Activated naive CD8-positive, alpha-beta T cell (primary cell): ENCODE measurements around the gene SAMD4B.
A peak's percentile ranks its signal among the peaks of the same experiment; 100 is the strongest.
"Not testable (repeated sequence)": the region's sequence is repeated elsewhere in the genome, so short reads cannot be mapped to it uniquely, and the experiment has no call there.

ENCODE experiments used
- H3K27ac Mint-ChIP-seq: one replicate; pipeline ENCODE4 v1.8.0; 2021; ENCODE audit warnings: mixed read lengths
- H3K27me3 Mint-ChIP-seq: one replicate; pipeline ENCODE4 v1.8.0; 2021; ENCODE audit warnings: mixed read lengths
- H3K36me3 Mint-ChIP-seq: one replicate; pipeline ENCODE4 v1.8.0; 2021; ENCODE audit warnings: mixed read lengths
- H3K4me1 Mint-ChIP-seq: one replicate; pipeline ENCODE4 v1.8.0; 2021; ENCODE audit warnings: low read depth, mixed read lengths
- H3K4me3 Mint-ChIP-seq: one replicate; pipeline ENCODE4 v1.8.0; 2021; ENCODE audit warnings: mild to moderate bottlenecking, mixed read lengths
- H3K9me3 Mint-ChIP-seq: one replicate; pipeline ENCODE4 v1.8.0; 2021; ENCODE audit warnings: low read depth, mixed read lengths

Gene SAMD4B

DNA sequence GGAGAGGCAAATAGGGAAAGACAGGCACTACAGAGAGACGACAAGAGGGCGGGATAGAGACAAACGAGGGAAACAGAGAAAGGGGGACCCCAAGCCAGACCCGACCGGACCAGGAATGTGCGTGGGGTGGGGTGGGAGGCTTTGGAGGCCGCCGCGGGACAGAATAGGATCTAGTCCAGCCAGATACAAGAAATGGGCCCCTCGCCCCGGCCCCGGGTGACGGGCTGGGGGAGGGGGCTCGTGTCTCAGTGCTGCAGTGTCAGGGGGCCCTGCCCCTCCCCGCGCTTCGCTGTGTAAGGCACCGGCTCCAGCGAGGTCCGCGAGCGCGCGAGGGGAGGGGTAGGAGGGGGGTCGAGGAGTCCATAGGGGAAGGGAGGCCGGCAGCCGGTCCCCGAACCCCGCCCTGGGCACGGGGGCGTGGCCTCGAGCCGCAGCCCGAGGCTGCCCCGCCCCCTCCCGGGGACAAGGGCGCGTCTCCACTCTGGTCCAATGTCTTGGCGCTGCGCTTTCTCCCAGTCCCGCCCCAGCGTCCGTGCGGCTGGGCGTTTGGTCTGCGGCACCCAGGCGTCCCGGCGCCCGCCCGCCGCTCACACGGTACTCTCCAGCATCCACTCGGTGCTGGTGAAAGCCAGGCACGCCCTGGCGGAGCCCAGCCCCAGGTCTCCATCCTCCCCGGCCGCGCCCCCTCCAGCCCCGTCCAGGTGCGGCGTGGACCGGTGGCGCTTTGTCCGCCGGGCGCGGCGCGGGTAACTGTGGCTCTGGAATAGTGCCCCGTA, 35.0 kb upstream of the SAMD4B start:
- Mint-ChIP-seq H3K36me3 (peaks cover 3% of the 10 kb centered on the region), H3K27ac (no peak overlapping the region), H3K27me3 (no peaks in the 10 kb centered on the region), H3K4me1 (peaks cover 2% of the 10 kb centered on the region), H3K9me3 (no peaks in the 10 kb centered on the region), H3K4me3 (no peak overlapping the region)

DNA sequence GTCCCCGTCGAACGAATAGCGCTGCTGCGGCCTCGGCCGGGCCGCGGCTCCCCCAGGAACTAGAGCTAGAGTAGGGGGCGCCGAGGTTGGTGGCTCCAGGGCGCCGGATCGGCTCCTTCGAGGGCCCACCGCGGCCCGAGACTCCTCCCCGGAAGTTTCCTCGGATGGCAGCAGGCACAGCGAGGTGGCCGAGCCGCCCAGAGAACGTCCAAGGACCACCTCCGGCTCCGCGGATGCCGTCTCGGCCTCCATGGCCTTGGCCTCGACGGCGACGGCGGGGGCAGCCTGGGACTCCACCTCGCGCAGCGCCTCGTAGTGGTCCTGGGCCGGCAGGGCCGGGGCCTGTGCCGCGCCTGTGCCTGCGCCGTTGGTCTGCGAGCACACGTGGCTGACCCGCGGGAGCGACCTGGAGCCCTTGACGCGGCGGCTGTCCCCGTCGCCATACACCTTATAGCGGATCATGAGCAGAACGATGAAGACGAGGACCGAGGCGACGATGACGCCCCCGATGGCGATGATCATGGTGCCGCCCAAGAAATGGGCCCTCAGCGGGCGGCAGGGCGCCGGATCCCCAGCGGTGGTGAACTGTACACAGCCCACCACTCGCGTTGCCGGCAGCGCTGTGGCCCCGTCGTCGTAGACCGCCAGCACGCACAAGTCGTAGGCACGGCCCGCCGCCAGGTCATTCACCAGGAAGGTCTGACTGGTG, 34.2 kb upstream of the SAMD4B start:
- H3K36me3 Mint-ChIP-seq: peaks cover 5% of the 10 kb centered on the region
- no peak overlapping the region for H3K27ac Mint-ChIP-seq
- H3K4me3 Mint-ChIP-seq: no peak overlapping the region
- peaks cover 4% of the 10 kb centered on the region for H3K4me1 Mint-ChIP-seq
- no peaks in the 10 kb centered on the region for H3K27me3 Mint-ChIP-seq
- no peaks in the 10 kb centered on the region for H3K9me3 Mint-ChIP-seq

DNA sequence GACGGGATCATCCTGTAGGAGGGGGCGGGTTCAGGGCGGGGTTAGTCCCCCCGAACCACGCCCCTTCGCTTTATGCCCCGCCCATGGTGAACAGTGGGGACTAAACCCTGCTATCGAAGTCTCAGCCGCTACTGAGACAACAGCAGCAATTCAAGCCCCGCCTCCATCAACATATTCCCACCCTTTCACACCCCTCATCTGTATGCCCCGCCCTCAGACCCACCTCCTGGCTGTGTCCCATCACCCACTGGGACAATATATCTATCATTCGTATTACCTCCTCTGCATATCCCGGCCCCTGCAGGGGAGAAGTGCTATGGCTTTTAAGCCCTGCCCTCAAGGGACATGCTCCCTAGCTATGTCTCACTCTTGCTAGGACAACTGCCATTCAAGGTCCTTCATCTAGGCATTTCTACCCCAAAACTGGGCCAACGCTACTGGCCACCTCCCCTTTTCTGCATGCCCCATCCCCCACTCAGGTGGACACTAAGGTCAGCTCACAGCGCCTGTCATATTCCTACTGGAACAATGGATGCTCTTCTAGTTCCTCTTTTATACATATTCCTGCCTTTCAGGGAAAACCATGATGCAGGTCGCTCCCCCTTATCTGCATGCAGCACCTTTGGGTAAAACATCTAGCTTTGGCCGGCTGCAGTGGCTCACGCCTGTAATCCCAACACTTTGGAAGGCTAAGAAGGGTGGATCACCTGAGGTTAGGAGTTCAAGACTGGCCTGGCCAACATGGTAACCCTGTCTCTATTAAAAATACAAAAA, 33.5 kb upstream of the SAMD4B start:
- Mint-ChIP-seq H3K27ac (no peak overlapping the region), H3K27me3 (no peaks in the 10 kb centered on the region), H3K4me3 (no peak overlapping the region), H3K4me1 (peaks cover 4% of the 10 kb centered on the region), H3K36me3 (peaks cover 5% of the 10 kb centered on the region), H3K9me3 (no peaks in the 10 kb centered on the region)

DNA sequence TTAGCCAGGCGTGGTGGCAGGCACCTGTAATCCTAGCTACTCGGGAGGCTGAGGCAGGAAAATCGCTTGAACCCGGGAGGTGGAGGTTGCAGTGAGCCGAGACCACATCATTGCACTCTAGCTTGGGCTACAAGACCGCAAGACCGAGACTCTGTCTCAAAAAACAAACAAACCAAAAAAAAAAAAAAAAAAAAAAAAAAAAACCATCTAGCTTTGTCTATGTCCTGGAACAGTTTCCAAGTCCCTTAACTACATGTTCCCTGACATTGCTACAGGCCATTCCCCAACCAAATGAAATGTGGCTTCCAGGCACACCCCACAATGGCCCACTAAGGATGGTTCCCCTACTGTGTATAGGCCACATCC, 32.9 kb upstream of the SAMD4B start:
- H3K27me3 Mint-ChIP-seq, H3K27ac Mint-ChIP-seq, H3K9me3 Mint-ChIP-seq, H3K4me3 Mint-ChIP-seq, H3K36me3 Mint-ChIP-seq, H3K4me1 Mint-ChIP-seq: not testable (repeated sequence)

DNA sequence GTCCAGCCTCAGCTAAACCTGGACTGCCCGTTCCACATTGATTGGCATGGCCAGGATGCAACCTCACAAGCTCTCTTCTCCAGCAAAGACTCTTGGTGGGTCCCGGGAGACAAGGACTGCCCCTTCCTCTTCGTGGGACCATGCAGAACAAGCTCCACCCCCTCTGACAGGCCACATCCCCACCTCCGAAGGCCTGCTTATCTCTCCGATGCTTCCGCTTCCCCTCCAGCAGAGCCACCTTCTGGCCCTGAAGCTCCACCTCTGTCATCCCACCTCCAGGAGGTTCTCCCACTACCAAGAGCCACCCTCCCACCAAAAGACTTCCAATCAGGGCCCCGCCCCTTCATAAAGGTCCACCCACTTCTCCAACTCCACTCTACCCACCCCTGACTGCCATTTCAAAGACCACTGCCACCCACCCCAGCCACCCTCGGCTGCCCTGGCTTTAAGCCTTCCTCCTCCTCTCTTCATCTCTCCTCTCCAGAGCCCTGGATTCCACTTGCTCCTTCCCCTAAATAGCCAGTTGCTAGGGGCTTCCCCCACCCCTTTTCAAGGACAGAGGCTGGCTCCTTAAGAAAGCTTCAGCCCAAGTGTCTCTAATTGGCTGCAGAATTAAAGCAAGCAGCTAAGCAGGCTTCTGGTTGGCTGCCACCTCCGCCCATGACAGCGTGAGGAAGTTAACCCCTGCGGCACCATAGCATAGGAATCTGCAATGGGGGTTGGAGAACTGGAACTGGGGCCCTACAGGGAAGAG, 31.5 kb upstream of the SAMD4B start:
- no peaks in the 10 kb centered on the region for H3K9me3 Mint-ChIP-seq

DNA sequence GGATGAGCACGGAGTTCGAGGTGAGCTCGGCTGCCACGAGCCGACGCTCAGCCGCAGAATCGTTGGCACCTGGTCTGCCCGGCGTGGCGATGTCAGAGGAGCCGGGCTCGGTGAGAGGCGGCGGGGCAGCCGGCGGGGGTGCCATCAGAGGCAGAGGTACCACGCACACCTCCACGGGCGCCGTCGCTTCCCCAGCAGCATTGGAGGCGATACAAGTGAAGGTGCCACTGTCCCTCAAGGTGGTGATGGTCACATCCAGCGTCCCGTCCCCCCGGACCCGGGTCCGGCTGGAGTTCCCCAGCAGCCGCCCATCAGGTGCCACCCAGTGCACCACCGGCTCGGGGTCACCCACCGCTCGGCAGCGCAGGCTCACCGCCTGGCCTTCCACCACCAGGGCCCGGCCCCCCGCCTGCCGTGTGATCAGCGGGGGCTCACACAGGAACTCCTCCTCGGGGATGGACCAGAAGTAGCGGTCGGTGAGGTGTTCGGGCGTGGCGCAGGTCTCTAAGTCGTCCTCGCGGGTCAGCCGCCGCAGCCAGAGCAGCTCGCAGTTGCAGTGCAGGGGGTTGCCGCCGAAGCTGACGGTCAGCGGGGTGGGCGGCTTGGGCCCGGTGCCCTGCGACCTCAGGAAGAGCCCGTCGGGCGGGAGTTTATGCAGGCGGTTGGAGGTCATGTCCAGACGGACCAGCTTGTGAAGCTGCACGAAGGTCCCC, 28.0 kb upstream of the SAMD4B start:
- H3K27me3 Mint-ChIP-seq: no peaks in the 10 kb centered on the region
- H3K36me3 Mint-ChIP-seq: peaks cover 7% of the 10 kb centered on the region
- H3K9me3 Mint-ChIP-seq: no peaks in the 10 kb centered on the region
- peaks cover 9% of the 10 kb centered on the region for H3K4me1 Mint-ChIP-seq
- H3K4me3 Mint-ChIP-seq: no peak overlapping the region
- no peak overlapping the region for H3K27ac Mint-ChIP-seq

More for the DNA sequence above, 31.5 kb upstream of the SAMD4B start:
- H3K4me3 Mint-ChIP-seq: no peak overlapping the region
- H3K27me3 Mint-ChIP-seq: no peaks in the 10 kb centered on the region
- H3K27ac Mint-ChIP-seq: no peak overlapping the region
- peaks cover 4% of the 10 kb centered on the region for H3K4me1 Mint-ChIP-seq
- H3K36me3 Mint-ChIP-seq: peaks cover 5% of the 10 kb centered on the region

DNA sequence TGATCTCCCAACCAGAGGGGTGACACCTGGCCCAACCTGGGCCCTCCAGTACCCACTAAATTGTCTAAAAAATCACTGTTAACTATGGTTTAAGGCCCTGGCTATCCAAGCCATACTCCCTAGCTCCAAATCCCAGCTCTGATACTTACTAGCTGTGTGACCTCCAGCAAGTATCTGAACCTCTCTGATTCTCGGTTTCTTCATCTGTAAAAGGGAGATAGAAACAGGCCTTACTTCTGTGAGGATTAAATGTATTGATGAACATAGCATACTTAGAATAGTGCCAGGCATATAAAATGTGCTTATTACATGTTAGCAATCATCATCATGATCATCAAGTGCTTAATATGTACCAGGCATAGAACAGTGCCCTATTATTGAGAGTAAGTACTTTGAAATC, 26.3 kb upstream of the SAMD4B start:
- Mint-ChIP-seq H3K36me3 (peaks cover 7% of the 10 kb centered on the region), H3K27ac (no peak overlapping the region), H3K4me1 (peaks cover 17% of the 10 kb centered on the region), H3K4me3 (no peak overlapping the region), H3K9me3 (no peaks in the 10 kb centered on the region), H3K27me3 (no peaks in the 10 kb centered on the region)

DNA sequence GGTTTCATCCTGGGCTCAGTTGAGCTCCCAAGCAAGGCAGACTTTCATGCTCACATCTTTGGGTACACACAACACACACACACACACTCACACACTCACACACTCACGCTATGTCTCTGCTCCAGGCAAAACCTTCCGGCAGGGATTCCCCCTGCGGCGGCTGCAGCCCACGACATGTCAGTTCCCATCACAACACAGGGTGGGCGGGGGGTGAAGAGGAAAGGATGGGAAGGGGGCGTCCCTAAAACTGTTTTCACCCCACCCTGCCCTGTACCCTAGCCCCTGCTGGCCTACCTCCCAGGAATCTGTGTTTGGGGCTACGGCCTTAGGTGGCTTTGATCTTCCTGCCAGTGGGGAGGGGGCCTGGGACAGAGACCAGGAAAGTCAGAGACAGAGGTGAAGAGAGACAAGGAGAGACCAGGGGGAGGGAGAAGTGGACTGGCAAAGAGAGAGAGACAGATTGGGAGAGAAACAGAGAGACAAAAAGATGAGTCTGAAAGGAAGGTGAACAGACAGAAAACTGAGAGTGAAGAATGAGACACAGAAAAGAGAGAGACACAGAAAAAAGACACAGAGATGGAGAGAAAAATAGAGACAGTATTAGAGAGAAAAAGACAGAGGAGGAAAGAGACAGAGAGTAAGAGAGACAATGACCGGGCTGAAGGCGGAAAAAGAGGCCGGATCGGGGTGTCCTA, 25.4 kb upstream of the SAMD4B start:
- no peak overlapping the region for H3K27ac Mint-ChIP-seq
- no peaks in the 10 kb centered on the region for H3K27me3 Mint-ChIP-seq
- H3K9me3 Mint-ChIP-seq: no peaks in the 10 kb centered on the region
- peaks cover 4% of the 10 kb centered on the region for H3K36me3 Mint-ChIP-seq
- H3K4me1 Mint-ChIP-seq: peaks cover 22% of the 10 kb centered on the region
- no peak overlapping the region for H3K4me3 Mint-ChIP-seq

DNA sequence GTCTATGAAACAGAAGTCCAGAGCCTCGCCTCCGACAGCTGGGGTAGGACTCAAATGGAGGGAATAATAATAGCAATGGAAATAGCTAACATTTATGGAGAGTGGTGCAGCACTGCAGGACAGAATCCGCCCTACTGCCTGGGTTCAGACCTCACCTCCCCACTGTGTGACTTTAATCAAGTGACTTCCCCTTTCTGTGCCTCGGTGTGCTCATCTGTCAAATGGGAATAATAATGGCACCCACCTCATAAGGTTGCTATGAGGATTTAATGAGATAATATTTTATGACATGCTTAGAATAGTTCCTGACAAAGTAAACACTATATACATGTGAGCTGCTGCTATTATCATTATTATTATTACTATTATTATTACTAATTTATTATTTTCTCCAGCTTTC, 24.7 kb upstream of the SAMD4B start:
- Mint-ChIP-seq H3K27me3 (no peaks in the 10 kb centered on the region), H3K4me1 (peaks cover 22% of the 10 kb centered on the region), H3K27ac (no peak overlapping the region), H3K4me3 (no peak overlapping the region), H3K36me3 (peaks cover 4% of the 10 kb centered on the region), H3K9me3 (no peaks in the 10 kb centered on the region)

DNA sequence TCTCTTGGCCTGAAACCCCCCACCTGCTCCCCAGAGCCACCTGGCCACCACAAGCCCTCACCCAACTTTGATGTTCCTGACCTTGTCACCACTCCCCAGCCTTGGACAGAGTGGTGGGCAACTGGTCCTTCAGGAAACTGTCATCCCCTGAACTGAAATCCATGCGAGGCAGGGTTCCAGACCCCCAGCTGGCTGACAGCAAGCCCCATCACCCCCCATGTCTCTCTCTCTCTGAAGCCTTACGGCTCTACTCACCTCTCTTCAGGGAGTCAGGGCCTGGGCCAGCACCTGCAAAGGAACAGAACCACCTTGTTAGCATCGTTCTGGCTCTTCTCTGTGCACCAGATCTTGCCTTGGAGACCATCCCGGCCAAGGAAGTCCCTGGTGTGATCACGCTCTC, 24.1 kb upstream of the SAMD4B start:
- Mint-ChIP-seq H3K27me3 (no peaks in the 10 kb centered on the region), H3K36me3 (peaks cover 3% of the 10 kb centered on the region), H3K9me3 (no peaks in the 10 kb centered on the region), H3K27ac (no peak overlapping the region), H3K4me3 (no peak overlapping the region), H3K4me1 (peaks cover 22% of the 10 kb centered on the region)

DNA sequence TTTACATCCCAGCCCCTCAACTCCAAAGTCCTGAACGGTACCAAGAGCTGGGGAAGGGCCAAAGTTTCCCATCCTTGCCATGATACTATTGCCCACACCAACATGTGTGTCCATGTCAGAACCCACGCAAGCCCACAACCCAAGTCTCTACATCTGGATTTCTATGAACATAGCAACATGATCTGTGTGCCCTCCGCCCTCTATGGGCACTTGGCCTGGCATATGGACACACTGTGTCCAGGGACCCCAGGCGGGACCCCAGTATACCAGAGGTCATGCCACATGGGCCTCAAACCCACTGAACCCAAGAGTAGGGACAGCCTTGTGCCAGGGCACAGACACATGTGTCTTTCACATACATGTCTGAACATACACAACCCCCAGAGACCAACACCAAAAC, 23.5 kb upstream of the SAMD4B start:
- Mint-ChIP-seq H3K36me3 (peaks cover 3% of the 10 kb centered on the region), H3K27ac (no peak overlapping the region), H3K4me1 (peaks cover 23% of the 10 kb centered on the region), H3K9me3 (no peaks in the 10 kb centered on the region), H3K4me3 (peak overlapping the region; percentile 82), H3K27me3 (no peaks in the 10 kb centered on the region)

DNA sequence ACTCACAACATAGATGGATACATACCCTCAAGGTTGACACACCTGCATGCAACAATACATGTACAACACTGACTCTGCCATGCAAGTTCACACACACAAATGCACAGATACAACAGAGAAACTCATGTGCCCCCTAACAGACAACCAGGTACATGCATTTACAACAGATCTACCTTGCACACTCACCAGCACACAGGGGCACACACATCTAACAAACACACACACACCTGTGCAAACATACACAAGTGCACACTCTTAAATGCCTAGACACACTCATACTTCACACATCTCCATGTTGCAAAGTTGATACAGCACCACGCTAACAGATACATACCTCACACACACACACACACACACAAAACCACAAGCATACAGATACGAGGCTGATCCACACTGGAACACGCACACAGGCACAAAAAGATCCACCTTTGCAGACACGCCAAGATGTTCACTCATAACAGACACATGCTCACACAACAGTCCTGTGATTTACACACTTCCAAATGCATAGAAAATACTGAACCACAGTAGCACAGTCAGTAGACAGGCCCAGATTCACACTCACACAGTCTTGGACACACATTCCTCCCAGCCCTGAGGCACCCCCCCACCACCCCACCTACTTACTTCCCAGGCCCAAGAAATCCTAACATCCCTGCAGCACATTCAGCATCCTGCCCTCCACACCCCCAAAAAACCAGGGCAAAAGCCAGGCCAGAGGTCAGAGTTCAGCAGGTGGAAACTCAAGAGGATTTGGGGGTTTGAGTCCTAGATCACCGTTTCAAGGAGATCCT, 22.9 kb upstream of the SAMD4B start:
- Mint-ChIP-seq H3K27ac (peak overlapping the region; percentile 51), H3K4me3 (peak overlapping the region; percentile 82), H3K4me1 (peaks cover 23% of the 10 kb centered on the region), H3K27me3 (no peaks in the 10 kb centered on the region), H3K9me3 (no peaks in the 10 kb centered on the region), H3K36me3 (peaks cover 3% of the 10 kb centered on the region)

DNA sequence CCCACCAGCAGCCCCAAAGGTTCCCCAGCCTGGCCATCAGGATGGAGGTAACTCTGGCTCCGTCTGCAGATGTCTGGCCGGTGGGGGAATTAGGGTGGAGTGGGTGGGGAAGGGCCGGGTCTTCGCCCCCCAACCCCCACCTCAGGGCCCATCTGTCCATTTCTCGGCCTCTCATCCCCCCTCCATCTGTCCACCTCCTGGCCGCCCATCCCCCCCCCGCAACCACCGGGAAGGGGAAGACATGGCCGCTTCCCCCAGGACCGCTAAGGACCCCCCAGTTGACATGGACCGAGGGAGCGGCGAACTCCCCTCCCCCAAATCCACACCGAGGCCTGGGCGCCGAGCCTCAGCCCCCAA, 22.4 kb upstream of the SAMD4B start:
- H3K27ac Mint-ChIP-seq: no peak overlapping the region
- peak overlapping the region; percentile 82 for H3K4me3 Mint-ChIP-seq
- no peaks in the 10 kb centered on the region for H3K9me3 Mint-ChIP-seq
- H3K27me3 Mint-ChIP-seq: no peaks in the 10 kb centered on the region
- peaks cover 23% of the 10 kb centered on the region for H3K4me1 Mint-ChIP-seq
- H3K36me3 Mint-ChIP-seq: peaks cover 3% of the 10 kb centered on the region
